ENCODE results near the gene SACM1L.
A peak's percentile ranks its signal among the peaks of the same experiment; 100 is the strongest.

Gene SACM1L

DNA sequence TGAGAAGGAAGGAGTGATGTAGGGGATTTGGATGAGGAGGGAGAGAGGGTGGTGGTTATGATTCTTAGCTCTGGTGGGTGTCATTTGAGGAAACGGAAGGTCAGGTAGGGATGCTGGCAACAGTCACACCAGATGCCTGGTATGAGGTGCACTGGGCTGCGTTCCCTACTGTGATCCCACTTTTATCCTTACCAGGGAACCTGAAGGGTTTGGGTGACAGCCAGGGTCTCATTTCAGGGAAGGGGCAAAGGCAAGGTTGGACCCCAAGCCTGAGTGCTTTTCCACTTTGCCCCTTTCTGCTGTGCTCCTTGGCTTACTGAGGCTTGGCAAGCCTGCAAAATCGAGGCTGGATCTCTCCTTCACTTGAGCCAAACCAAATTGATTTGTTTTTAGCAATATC lies 36.0 kb upstream of the SACM1L start:
- FAIRE-seq: no peak
- DNase-seq (ENCODE audit: insufficient read length, low spot score): no peak
- TF ChIP-seq POLR2AphosphoS5 (IDR thresholded peaks at IDR 0.05; ENCODE audit: low read depth, low read length): no peak

DNA sequence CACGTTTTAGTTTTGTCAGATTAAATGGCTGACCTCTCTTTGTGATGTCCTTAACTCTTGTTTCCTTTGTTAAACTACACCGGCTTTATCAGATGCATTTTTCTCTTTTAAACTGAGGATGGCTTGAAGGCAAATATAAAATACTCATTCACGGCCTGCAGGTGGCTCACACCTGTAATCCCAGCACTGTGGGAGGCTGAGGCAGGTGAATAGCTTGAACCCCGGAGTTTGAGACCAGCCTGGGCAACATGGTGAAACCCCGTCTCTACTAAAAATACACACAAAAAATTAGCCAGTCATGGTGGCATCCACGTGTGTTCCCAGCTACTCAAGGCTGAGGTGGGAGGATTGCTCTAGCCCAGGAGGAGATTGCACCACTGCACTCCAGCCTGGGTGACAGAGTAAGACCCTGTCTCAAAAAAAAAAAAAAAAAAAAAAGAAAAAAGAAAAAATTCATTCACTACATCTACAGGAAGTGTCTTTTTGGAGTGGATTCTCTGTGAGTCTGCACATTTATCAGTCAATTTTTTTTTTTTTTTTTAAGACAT lies 34.7 kb upstream of the SACM1L start:
- TF ChIP-seq PAX5 (IDR thresholded peaks at IDR 0.05; ENCODE audit: insufficient read depth, low read length, severe bottlenecking) (no peak), TAF1 (IDR thresholded peaks at IDR 0.05; ENCODE audit: low read depth, low read length) (no peak), POLR2AphosphoS5 (IDR thresholded peaks at IDR 0.05; ENCODE audit: low read depth, low read length) (no peak), POU2F2 (IDR thresholded peaks at IDR 0.05; ENCODE audit: low read depth, low read length) (no peak), SPI1 (IDR thresholded peaks at IDR 0.05; ENCODE audit: low read depth, low read length) (no peak), POLR2A (IDR thresholded peaks at IDR 0.05; ENCODE audit: low read depth, low read length) (no peak)
- DNase-seq (ENCODE audit: insufficient read length, low spot score) (no peak), FAIRE-seq (no peak)

GRCh38 chr3:45655906-45656305 lies 33.3 kb upstream of the SACM1L start:
- TF ChIP-seq TAF1 (IDR thresholded peaks at IDR 0.05; ENCODE audit: low read depth, low read length) (no peak), POLR2AphosphoS5 (IDR thresholded peaks at IDR 0.05; ENCODE audit: low read depth, low read length) (no peak), SPI1 (IDR thresholded peaks at IDR 0.05; ENCODE audit: low read depth, low read length) (no peak), PAX5 (IDR thresholded peaks at IDR 0.05; ENCODE audit: insufficient read depth, low read length, severe bottlenecking) (no peak), POU2F2 (IDR thresholded peaks at IDR 0.05; ENCODE audit: low read depth, low read length) (no peak), POLR2A (IDR thresholded peaks at IDR 0.05; ENCODE audit: low read depth, low read length) (no peak)
- DNase-seq (ENCODE audit: insufficient read length, low spot score) (no peak), FAIRE-seq (no peak)

- DNase-seq (ENCODE audit: insufficient read length, low spot score) (peak; percentile 61), FAIRE-seq (peak; percentile 85)
- TF ChIP-seq POLR2A (IDR thresholded peaks at IDR 0.05; ENCODE audit: low read depth, low read length) (no peak), TAF1 (IDR thresholded peaks at IDR 0.05; ENCODE audit: low read depth, low read length) (no peak), POU2F2 (IDR thresholded peaks at IDR 0.05; ENCODE audit: low read depth, low read length) (no peak), PAX5 (IDR thresholded peaks at IDR 0.05; ENCODE audit: insufficient read depth, low read length, severe bottlenecking) (no peak), SPI1 (IDR thresholded peaks at IDR 0.05; ENCODE audit: low read depth, low read length) (no peak), POLR2AphosphoS5 (IDR thresholded peaks at IDR 0.05; ENCODE audit: low read depth, low read length) (no peak)
Measured at GRCh38 chr3:45656575-45657363, 32.4 kb upstream of the SACM1L start.

DNA sequence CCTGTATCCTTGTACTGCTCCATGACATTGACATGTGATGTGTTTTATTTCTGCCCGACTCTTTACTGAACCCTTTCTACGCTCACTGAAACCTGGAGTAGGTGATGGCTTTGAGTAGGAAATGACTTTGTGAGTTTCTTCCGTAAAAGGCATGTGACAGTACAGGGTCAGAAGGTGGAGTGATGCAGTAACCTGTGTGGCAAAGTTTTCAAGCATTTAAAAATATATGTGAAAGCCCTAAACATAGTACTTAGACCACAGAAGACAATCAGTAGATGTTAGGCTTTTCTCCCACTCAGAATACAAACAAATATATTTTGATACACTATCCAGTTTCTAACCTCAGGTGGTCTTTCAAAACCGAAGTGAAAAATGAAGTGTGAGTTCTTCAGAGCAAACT lies 31.3 kb upstream of the SACM1L start:
- TF ChIP-seq PAX5 (IDR thresholded peaks at IDR 0.05; ENCODE audit: insufficient read depth, low read length, severe bottlenecking) (no peak), POLR2AphosphoS5 (IDR thresholded peaks at IDR 0.05; ENCODE audit: low read depth, low read length) (no peak), POLR2A (IDR thresholded peaks at IDR 0.05; ENCODE audit: low read depth, low read length) (no peak), POU2F2 (IDR thresholded peaks at IDR 0.05; ENCODE audit: low read depth, low read length) (no peak), TAF1 (IDR thresholded peaks at IDR 0.05; ENCODE audit: low read depth, low read length) (no peak), SPI1 (IDR thresholded peaks at IDR 0.05; ENCODE audit: low read depth, low read length) (no peak)
- DNase-seq (ENCODE audit: insufficient read length, low spot score) (no peak), FAIRE-seq (peak; percentile 55)

- FAIRE-seq: no peak
- DNase-seq (ENCODE audit: insufficient read length, low spot score): no peak
- TF ChIP-seq PAX5 (IDR thresholded peaks at IDR 0.05; ENCODE audit: insufficient read depth, low read length, severe bottlenecking) (no peak), POLR2AphosphoS5 (IDR thresholded peaks at IDR 0.05; ENCODE audit: low read depth, low read length) (no peak), POLR2A (IDR thresholded peaks at IDR 0.05; ENCODE audit: low read depth, low read length) (no peak)
Measured at GRCh38 chr3:45659661-45660566, 29.3 kb upstream of the SACM1L start.

DNA sequence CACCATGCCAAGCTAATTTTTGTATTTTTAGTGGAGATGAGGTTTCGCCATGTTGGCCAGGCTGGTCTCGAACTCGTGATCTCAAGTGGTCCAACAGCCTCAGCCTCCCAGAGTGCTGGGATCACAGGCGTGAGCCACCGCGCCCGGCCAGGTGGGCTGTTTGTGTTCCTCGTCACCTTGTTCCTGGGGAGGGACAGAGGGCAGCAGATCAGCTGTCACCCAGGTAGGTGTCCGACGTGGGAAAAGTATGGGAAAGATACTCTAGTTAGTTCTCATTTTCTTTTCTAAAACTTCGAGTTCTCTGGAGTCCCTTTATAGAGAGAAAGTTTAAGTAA lies 28.7 kb upstream of the SACM1L start:
- no peak for FAIRE-seq
- no peak for DNase-seq (ENCODE audit: insufficient read length, low spot score)
- no peak for TF ChIP-seq POU2F2 (IDR thresholded peaks at IDR 0.05; ENCODE audit: low read depth, low read length)
- TF ChIP-seq TAF1 (IDR thresholded peaks at IDR 0.05; ENCODE audit: low read depth, low read length): no peak
- TF ChIP-seq SPI1 (IDR thresholded peaks at IDR 0.05; ENCODE audit: low read depth, low read length): no peak
- no peak for TF ChIP-seq POLR2A (IDR thresholded peaks at IDR 0.05; ENCODE audit: low read depth, low read length)
- no peak for TF ChIP-seq PAX5 (IDR thresholded peaks at IDR 0.05; ENCODE audit: insufficient read depth, low read length, severe bottlenecking)
- no peak for TF ChIP-seq POLR2AphosphoS5 (IDR thresholded peaks at IDR 0.05; ENCODE audit: low read depth, low read length)

- FAIRE-seq (peak; percentile 84), DNase-seq (ENCODE audit: insufficient read length, low spot score) (peak; percentile 48)
- TF ChIP-seq TAF1 (IDR thresholded peaks at IDR 0.05; ENCODE audit: low read depth, low read length) (no peak), POLR2AphosphoS5 (IDR thresholded peaks at IDR 0.05; ENCODE audit: low read depth, low read length) (no peak), SPI1 (IDR thresholded peaks at IDR 0.05; ENCODE audit: low read depth, low read length) (no peak), POLR2A (IDR thresholded peaks at IDR 0.05; ENCODE audit: low read depth, low read length) (no peak), POU2F2 (IDR thresholded peaks at IDR 0.05; ENCODE audit: low read depth, low read length) (no peak), PAX5 (IDR thresholded peaks at IDR 0.05; ENCODE audit: insufficient read depth, low read length, severe bottlenecking) (no peak)
Measured at GRCh38 chr3:45664578-45664977, 24.6 kb upstream of the SACM1L start.

GRCh38 chr3:45665101-45665572 lies 24.1 kb upstream of the SACM1L start:
- no peak for DNase-seq (ENCODE audit: insufficient read length, low spot score)
- TF ChIP-seq SPI1 (IDR thresholded peaks at IDR 0.05; ENCODE audit: low read depth, low read length) (no peak), POLR2A (IDR thresholded peaks at IDR 0.05; ENCODE audit: low read depth, low read length) (no peak), POLR2AphosphoS5 (IDR thresholded peaks at IDR 0.05; ENCODE audit: low read depth, low read length) (no peak)
- no peak for FAIRE-seq

All from GM12891 (cell line).